ENCODE measurements around the gene RSRC1. TPM values are rescaled to one million over a fixed set of nuclear protein-coding genes. Genes with fewer than 3 reads are reported as not detected.

RSRC1 gene
- total RNA-seq, 2 experiments from 2014 or later: 76.3 to 78.1 TPM

DNA sequence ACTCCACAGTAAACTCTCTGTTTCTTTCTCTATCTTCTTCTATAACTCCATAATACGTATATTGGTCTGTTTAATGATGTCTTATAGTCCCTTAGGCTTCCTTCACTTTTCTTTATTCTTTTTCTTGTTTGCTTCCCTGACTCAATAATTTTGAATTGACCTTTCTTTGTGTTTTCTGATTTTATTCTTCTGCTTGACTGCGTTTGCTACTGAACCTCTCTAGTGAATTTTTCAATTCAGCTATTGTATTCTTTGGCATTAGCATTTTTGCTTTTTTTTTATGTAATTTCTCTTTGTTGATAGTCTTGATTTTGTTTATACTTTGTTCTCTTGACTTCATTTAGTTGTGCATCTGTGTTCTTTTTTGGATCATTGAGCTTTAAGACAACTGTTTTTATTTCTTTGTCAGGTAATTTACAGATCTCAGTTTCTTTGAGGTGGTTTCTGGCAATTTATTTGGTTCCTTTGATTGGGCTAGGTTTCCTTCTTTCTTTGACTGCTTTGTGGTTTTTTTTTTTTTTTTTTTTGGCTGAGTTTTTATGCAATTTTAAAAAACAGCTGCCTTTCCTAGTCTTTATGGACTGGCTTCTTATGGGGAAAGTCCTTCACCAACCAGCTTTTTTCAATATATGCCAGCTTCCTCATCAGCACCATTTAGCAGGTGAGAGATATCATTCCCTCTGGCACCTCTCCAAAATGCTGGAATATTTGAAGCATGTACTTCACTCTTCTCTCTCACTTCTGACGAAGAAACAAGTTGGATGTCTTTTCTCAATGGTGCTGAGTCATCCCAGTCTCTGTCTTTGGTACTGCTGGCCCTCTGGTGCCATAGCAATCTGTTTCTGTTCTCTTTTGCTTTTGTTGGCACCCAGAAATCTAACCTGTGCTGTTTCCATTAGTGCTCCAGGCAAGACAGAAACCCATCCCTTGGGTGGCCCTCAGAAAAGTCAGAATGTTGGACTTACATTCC, 17.6 kb downstream of the RSRC1 start:
- Histone ChIP-seq H3K36me3 (ENCODE audit: insufficient read depth, low read length) (peaks cover 94% of the 10 kb centered on the region), H3K9me2 (ENCODE audit: insufficient read depth, low read length) (no peaks in the 10 kb centered on the region), H3K79me2 (ENCODE audit: insufficient read depth, low read depth, low read length) (peaks cover 21% of the 10 kb centered on the region; the same call in 1 of the 2 replicates), H3K27ac (ENCODE audit: low read depth, low read length, poor library complexity, severe bottlenecking) (no peak overlapping the region), H3K4me2 (ENCODE audit: low read length) (no peak overlapping the region), H2AFZ (ENCODE audit: low read length) (no peak overlapping the region), H3K9me3 (ENCODE audit: low read length) (peaks cover 13% of the 10 kb centered on the region; the same call in 1 of the 2 replicates), H3K4me1 (ENCODE audit: insufficient read depth, low read length, poor library complexity, severe bottlenecking) (no peaks in the 10 kb centered on the region), H4K20me1 (ENCODE audit: insufficient read depth, low read length) (no peaks in the 10 kb centered on the region), H3K4me3 (ENCODE audit: low read depth, low read length, poor library complexity, severe bottlenecking) (no peak overlapping the region)
- TF ChIP-seq, protein P1, sequence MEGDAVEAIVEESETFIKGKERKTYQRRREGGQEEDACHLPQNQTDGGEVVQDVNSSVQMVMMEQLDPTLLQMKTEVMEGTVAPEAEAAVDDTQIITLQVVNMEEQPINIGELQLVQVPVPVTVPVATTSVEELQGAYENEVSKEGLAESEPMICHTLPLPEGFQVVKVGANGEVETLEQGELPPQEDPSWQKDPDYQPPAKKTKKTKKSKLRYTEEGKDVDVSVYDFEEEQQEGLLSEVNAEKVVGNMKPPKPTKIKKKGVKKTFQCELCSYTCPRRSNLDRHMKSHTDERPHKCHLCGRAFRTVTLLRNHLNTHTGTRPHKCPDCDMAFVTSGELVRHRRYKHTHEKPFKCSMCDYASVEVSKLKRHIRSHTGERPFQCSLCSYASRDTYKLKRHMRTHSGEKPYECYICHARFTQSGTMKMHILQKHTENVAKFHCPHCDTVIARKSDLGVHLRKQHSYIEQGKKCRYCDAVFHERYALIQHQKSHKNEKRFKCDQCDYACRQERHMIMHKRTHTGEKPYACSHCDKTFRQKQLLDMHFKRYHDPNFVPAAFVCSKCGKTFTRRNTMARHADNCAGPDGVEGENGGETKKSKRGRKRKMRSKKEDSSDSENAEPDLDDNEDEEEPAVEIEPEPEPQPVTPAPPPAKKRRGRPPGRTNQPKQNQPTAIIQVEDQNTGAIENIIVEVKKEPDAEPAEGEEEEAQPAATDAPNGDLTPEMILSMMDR (conservative IDR thresholded peaks at IDR 0.05; ENCODE audit: low read length): no peak
- TF ChIP-seq EZH2phosphoT487 (IDR thresholded peaks at IDR 0.05; ENCODE audit: borderline replicate concordance, low read depth, low read length): no peak
- no TSS peak for BruUV-seq (replicated peaks)
- no peak for DNase-seq (ENCODE audit: low spot score)
- ChIA-PET POLR2A (interaction anchor here (0.7 to 1.7 kb wide), 5 partner anchors 9 to 272 kb away, joined by 3 to 8 read pairs (median 4); no protein-coding TSS in a partner anchor), CTCF (ENCODE audit: unreplicated experiment) (no interaction called here)
- intact Hi-C loops (cut with micrococcal nuclease; ENCODE audit: unreplicated experiment): no loop called here

DNA sequence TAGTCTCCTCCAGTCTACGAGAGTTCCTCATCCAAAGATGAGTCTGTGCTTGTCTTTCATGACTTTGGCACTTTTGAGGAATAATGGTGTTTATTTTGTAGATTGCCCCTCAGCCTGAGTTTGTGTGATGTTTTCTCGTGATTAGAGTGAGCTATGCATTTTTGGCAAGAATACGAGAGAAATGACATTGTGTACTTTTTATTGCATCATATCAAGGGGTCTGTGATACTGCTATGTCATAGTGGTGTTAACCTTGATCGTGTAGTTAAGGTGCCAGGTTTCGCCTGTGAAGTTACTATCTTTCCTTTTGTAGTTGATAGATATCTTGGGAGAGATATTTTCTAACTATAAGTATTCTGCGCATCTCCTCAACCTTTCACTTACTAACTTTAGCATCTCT, 18.9 kb downstream of the RSRC1 start:
- BruUV-seq (replicated peaks): no TSS peak
- no peak overlapping the region for H2AFZ ChIP-seq (ENCODE audit: low read length)
- intact Hi-C loops (cut with micrococcal nuclease; ENCODE audit: unreplicated experiment): no loop called here
- H4K20me1 ChIP-seq (ENCODE audit: insufficient read depth, low read length): no peaks in the 10 kb centered on the region
- no peak for DNase-seq (ENCODE audit: low spot score)
- H3K27ac ChIP-seq (ENCODE audit: low read depth, low read length, poor library complexity, severe bottlenecking): no peak overlapping the region
- H3K4me1 ChIP-seq (ENCODE audit: insufficient read depth, low read length, poor library complexity, severe bottlenecking): no peaks in the 10 kb centered on the region
- peaks cover 92% of the 10 kb centered on the region for H3K36me3 ChIP-seq (ENCODE audit: insufficient read depth, low read length)
- H3K9me3 ChIP-seq (ENCODE audit: low read length): peaks cover 13% of the 10 kb centered on the region; the same call in 1 of the 2 replicates
- ChIA-PET POLR2A (interaction anchor here (1.1 kb wide), 1 partner anchor 439 kb away, joined by 3 read pairs; no protein-coding TSS in a partner anchor), CTCF (ENCODE audit: unreplicated experiment) (no interaction called here)
- H3K9me2 ChIP-seq (ENCODE audit: insufficient read depth, low read length): no peaks in the 10 kb centered on the region
- TF ChIP-seq EZH2phosphoT487 (IDR thresholded peaks at IDR 0.05; ENCODE audit: borderline replicate concordance, low read depth, low read length): no peak
- TF ChIP-seq, protein P1 (conservative IDR thresholded peaks at IDR 0.05; ENCODE audit: low read length): no peak
- peaks cover 21% of the 10 kb centered on the region; the same call in 1 of the 2 replicates for H3K79me2 ChIP-seq (ENCODE audit: insufficient read depth, low read depth, low read length)
- H3K4me3 ChIP-seq (ENCODE audit: low read depth, low read length, poor library complexity, severe bottlenecking): no peak overlapping the region
- no peak overlapping the region for H3K4me2 ChIP-seq (ENCODE audit: low read length)
